Urinary bladder (tissue), 4 donors: ENCODE measurements around the gene CHGA. TPM values are rescaled to one million over a fixed set of nuclear protein-coding genes. Genes with fewer than 3 reads are reported as not detected.

ENCODE experiments used
- DNase-seq: peaks from one replicate; pipeline ENCODE4 v3.0.0-alpha.2; 2015; ENCODE audit errors: extremely low spot score
- H3K27ac ChIP-seq: one replicate; pipeline ENCODE4 v1.5.1; 2013; ENCODE audit warnings: low read depth, mild to moderate bottlenecking, moderate library complexity
- H3K36me3 ChIP-seq: one replicate; pipeline ENCODE4 v1.6.1; 2013; ENCODE audit warnings: mild to moderate bottlenecking, moderate library complexity; ENCODE audit not compliant: insufficient read depth
- H3K4me1 ChIP-seq: one replicate; pipeline ENCODE4 v1.6.1; 2013; ENCODE audit warnings: mild to moderate bottlenecking, moderate library complexity; ENCODE audit not compliant: insufficient read depth
- H3K4me3 ChIP-seq: one replicate; pipeline ENCODE4 v1.5.1; 2013; ENCODE audit warnings: low read depth, low read length
- WGBS: extraction: QIAGEN DNeasy Blood & Tissue Kit; methylation state at CpG from one replicate; pipeline ENCODE4 v1.1.7; 2013; 5-methylcytosine and 5-hydroxymethylcytosine counted together
- polyA plus RNA-seq: library from polyadenylated mRNA; stranded (reverse); fragments of 200-250 nt; gene quantifications from one replicate; pipeline ENCODE4 v1.2.3, GENCODE V29; 2013
- total RNA-seq: library from RNA; depleted of rRNA; stranded (reverse); fragments of >200 nt; gene quantifications from one replicate; pipeline ENCODE4 v1.2.3, GENCODE V29; 2014
- donor health status: healthy with polysubstance abuse.
- donor health status: healthy.

CHGA gene
- total and polyA plus RNA-seq, 2 donors = 3.8 to 6.7 TPM

- no peak for DNase-seq
- 85% methylated on average over 30 of the region's 30 CpGs for WGBS
- Histone ChIP-seq H3K4me3 (no peak overlapping the region), H3K36me3 (peaks cover 4% of the 10 kb centered on the region), H3K27ac (no peak overlapping the region), H3K4me1 (peaks cover 5% of the 10 kb centered on the region)
Observed at GRCh38 chr14:92959761-92960680, 37.1 kb downstream of the CHGA start.

GRCh38 chr14:92960706-92961566, 38.0 kb downstream of the CHGA start:
- no peak overlapping the region for H3K27ac ChIP-seq
- WGBS = 88% methylated on average over 18 of the region's 18 CpGs
- H3K36me3 ChIP-seq = peaks cover 4% of the 10 kb centered on the region
- DNase-seq = no peak
- no peak overlapping the region for H3K4me3 ChIP-seq
- peaks cover 5% of the 10 kb centered on the region for H3K4me1 ChIP-seq

GRCh38 chr14:92961567-92961855, 38.6 kb downstream of the CHGA start:
- H3K4me1 ChIP-seq = peaks cover 5% of the 10 kb centered on the region
- H3K36me3 ChIP-seq = peaks cover 4% of the 10 kb centered on the region
- DNase-seq = no peak
- 96% methylated on average over 7 of the region's 7 CpGs for WGBS
- no peak overlapping the region for H3K4me3 ChIP-seq
- no peak overlapping the region for H3K27ac ChIP-seq

- Histone ChIP-seq H3K27ac (no peak overlapping the region), H3K4me1 (peaks cover 5% of the 10 kb centered on the region), H3K36me3 (peaks cover 4% of the 10 kb centered on the region), H3K4me3 (no peak overlapping the region)
- no peak for DNase-seq
- 94% methylated on average over 20 of the region's 20 CpGs for whole genome bisulfite sequencing
Observed at GRCh38 chr14:92962031-92962830, 39.3 kb downstream of the CHGA start.

GRCh38 chr14:92962831-92963095, 39.8 kb downstream of the CHGA start:
- WGBS = 95% methylated on average over 11 of the region's 11 CpGs
- no peak overlapping the region for H3K4me3 ChIP-seq
- no peak overlapping the region for H3K27ac ChIP-seq
- peaks cover 5% of the 10 kb centered on the region for H3K4me1 ChIP-seq
- peaks cover 4% of the 10 kb centered on the region for H3K36me3 ChIP-seq
- no peak for DNase-seq

GRCh38 chr14:92963301-92964123, 40.6 kb downstream of the CHGA start:
- WGBS = 59% methylated on average over 14 of the region's 14 CpGs
- Histone ChIP-seq H3K4me1 (peaks cover 5% of the 10 kb centered on the region), H3K36me3 (peaks cover 4% of the 10 kb centered on the region), H3K27ac (no peak overlapping the region), H3K4me3 (no peak overlapping the region)
- DNase-seq = no peak

- no peak for DNase-seq
- H3K36me3 ChIP-seq = no peaks in the 10 kb centered on the region
- peaks cover 5% of the 10 kb centered on the region for H3K4me1 ChIP-seq
- H3K27ac ChIP-seq = no peak overlapping the region
- H3K4me3 ChIP-seq = no peak overlapping the region
- 56% methylated on average over 12 of the region's 12 CpGs for WGBS
Observed at GRCh38 chr14:92964124-92965109, 41.5 kb downstream of the CHGA start.

DNA sequence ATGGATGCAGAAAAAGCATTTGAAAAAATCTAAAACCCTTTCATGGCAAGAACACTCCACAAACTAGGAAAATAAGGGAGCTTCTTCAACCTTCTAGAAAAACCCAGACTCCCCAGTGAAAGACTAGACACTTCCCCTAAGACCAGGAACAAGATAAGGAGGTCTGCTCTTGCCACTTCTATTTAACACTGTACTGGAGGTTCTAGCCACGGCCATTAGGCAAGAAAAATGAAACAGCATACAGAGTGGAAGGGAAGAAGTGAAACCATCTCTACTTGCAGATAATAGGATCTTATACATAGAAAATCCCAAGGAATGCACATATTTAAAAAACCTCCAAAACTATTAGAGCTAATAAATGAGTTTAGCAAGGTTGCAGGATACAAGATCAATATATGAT, 42.3 kb downstream of the CHGA start:
- Histone ChIP-seq H3K4me1 (peaks cover 5% of the 10 kb centered on the region), H3K4me3 (no peak overlapping the region), H3K27ac (no peak overlapping the region), H3K36me3 (no peaks in the 10 kb centered on the region)
- 89% methylated on average over 1 of the region's 1 CpG for WGBS
- no peak for DNase-seq

- no peak overlapping the region for H3K4me3 ChIP-seq
- H3K4me1 ChIP-seq = peaks cover 5% of the 10 kb centered on the region
- WGBS = 82% methylated on average over 2 of the region's 2 CpGs
Observed at GRCh38 chr14:92967346-92967926, 44.5 kb downstream of the CHGA start.

DNA sequence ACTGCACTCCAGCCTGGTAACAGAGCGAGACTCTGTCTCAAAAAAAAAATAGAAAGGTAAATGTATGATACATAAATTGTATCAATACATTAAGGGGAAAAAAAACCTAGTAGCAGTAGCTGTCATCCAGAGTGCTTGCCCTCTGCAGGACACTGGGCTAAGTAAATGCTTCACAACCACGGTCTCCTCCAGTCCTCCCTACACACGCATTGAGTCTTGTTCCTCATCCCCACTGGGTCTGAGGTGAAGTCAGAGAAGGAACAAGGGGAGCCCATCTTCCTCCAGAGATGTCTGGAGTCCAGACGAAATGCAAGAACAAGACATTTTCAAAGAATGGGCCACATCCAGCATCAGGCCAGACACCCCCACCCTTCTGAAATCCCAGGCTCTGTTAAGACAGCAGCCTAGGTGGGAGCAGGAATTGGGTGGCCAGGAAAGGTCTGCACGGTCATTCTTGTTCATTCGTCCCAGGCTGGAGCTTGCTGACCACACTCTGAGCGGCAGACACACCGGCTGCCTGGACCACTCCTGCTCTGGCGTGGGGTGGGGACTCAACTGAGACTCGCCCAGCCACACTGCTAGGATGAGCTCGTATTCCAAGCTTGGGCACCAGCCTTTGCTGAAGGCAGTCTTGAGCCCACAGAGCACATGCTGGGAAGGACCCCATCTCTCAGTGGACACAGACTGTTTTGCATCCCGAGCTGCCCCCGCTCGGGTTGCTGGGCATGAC, 45.5 kb downstream of the CHGA start:
- no peak overlapping the region for H3K27ac ChIP-seq
- H3K4me1 ChIP-seq = peaks cover 5% of the 10 kb centered on the region
- WGBS = 92% methylated on average over 14 of the region's 14 CpGs
- no peak overlapping the region for H3K4me3 ChIP-seq
- DNase-seq = no peak
- H3K36me3 ChIP-seq = no peaks in the 10 kb centered on the region

More at GRCh38 chr14:92967346-92967926, 44.5 kb downstream of the CHGA start:
- no peak for DNase-seq
- Histone ChIP-seq H3K36me3 (no peaks in the 10 kb centered on the region), H3K27ac (no peak overlapping the region)

DNA sequence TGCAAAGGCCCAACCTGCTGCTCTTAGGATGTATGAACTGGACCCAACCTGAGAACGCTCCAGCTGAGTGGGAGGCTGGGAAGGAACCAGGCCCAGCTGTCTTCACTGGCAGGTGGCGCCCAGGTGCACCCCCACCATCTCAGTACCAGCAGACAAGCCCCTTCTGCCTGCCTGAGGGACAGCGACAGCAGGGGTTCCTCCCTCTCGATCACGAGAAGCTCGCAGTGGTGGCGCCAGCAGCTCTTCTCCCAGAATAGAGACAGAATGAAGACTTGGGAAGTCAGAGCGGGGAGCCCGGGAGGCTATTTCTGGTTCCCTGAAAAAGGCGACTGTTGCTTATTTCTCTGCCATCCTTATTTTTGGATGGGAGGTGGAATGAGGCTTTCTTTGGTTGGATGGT, 46.5 kb downstream of the CHGA start:
- no peak for DNase-seq
- WGBS = 93% methylated on average over 10 of the region's 10 CpGs
- no peak overlapping the region for H3K27ac ChIP-seq

More for the DNA sequence above, 46.5 kb downstream of the CHGA start:
- H3K4me1 ChIP-seq = peaks cover 2% of the 10 kb centered on the region
- no peaks in the 10 kb centered on the region for H3K36me3 ChIP-seq
- H3K4me3 ChIP-seq = no peak overlapping the region
